ENCODE results near the gene NTRK2. TPM values are rescaled to one million over a fixed set of nuclear protein-coding genes. Genes with fewer than 3 reads are reported as not detected.

Gene NTRK2
- total and polyA plus RNA-seq, 10 of the 15 experiments (the other 5 are each of a cell fraction or from before 2014, with no cell fraction given), result 0.42 to 4.6 (median 0.65) TPM

DNA sequence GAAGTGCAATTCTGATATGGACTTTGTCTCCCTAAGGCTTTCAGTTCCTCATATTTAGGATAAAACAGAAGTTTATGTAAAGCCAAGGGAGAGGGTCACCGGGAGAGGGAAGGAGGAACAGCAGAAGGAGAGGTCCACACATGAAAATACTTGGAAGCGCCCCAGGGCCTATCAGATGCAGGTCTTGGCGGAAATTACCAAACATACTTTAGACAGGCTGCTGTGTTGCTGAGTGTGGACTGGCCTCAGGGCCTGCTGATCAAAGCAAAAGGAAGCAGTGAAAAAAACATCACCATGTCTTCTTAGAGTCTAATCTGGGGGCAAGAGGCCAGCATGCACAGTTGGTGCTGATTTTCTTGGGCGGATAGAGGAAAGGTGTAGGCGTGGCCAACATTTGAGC lies 14.1 kb upstream of the NTRK2 start:
- no peaks in the 10 kb centered on the region for H4K20me1 ChIP-seq (ENCODE audit: control insufficient read depth, insufficient read depth)
- no peaks in the 10 kb centered on the region for H3K79me2 ChIP-seq (ENCODE audit: control insufficient read depth, insufficient read depth, low read length)
- ChIA-PET RAD21 (ENCODE audit: unreplicated experiment) (no interaction called here), POLR2A (no interaction called here), CTCF (no interaction called here), SMC1A (ENCODE audit: uncharacterized antibody, unreplicated experiment) (interaction anchor here (1.0 kb wide), 1 partner anchor 36 kb away, joined by 3 read pairs; no protein-coding TSS in a partner anchor)
- H3K4me1 ChIP-seq (ENCODE audit: control insufficient read depth, insufficient read depth, low read length), result no peaks in the 10 kb centered on the region
- no peak overlapping the region for H3K9ac ChIP-seq (ENCODE audit: control insufficient read depth, insufficient read depth, low read length)
- in situ Hi-C loops (cut with MboI), result no loop called here
- H3K9me3 ChIP-seq (replicated peaks; ENCODE audit: control insufficient read depth, insufficient read depth, low read length), result no peaks in the 10 kb centered on the region
- no peak for FAIRE-seq
- H3K27ac ChIP-seq (ENCODE audit: control insufficient read depth, insufficient read depth), result no peak overlapping the region
- 0 out of 4 replicates have a peak, but pooled peaks cover 0 to 3% of the 10 kb centered on the region in 2 experiments for H3K27me3 ChIP-seq (replicated peaks in 1 of 2; ENCODE audit: control insufficient read depth in 2 of 2, insufficient read depth in 2 of 2, low read length in 1 of 2)
- no peak overlapping the region for H3K4me2 ChIP-seq (ENCODE audit: control insufficient read depth, insufficient read depth)
- no peaks in the 10 kb centered on the region for H3K36me3 ChIP-seq (ENCODE audit: control insufficient read depth in 2 of 2, insufficient read depth in 2 of 2, low read length in 1 of 2)
- no peak for DNase-seq (ENCODE audit: low read depth, low spot score)
- ATAC-seq, result no peak; the same call in 2 of the 3 replicates
- WGBS (ENCODE audit: insufficient coverage, insufficient replicate concordance, low lambda C conversion rate, missing lambda C conversion rate), result 43% methylated on average over 5 of the region's 5 CpGs
- no TSS peak for BruUV-seq (replicated peaks)
- TF ChIP-seq SPI1 (IDR thresholded peaks at IDR 0.05; ENCODE audit: borderline replicate concordance, insufficient read depth, low read depth, low read length) (0 out of 2 replicates have a peak, but pooled peaks have one; percentile 18), POU2F2 (IDR thresholded peaks at IDR 0.05; ENCODE audit: borderline replicate concordance, low read depth, low read length) (no peak)
- TF ChIP-seq, protein P1, sequence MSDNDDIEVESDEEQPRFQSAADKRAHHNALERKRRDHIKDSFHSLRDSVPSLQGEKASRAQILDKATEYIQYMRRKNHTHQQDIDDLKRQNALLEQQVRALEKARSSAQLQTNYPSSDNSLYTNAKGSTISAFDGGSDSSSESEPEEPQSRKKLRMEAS (IDR thresholded peaks at IDR 0.05; ENCODE audit: low read depth, low read length), result no peak
- H2AFZ ChIP-seq (ENCODE audit: control insufficient read depth, low read depth, low read length), result no peak overlapping the region
- intact Hi-C loops (cut with micrococcal nuclease; ENCODE audit: unreplicated experiment), result no loop called here
- H3K4me3 ChIP-seq, result no peak overlapping the region

DNA sequence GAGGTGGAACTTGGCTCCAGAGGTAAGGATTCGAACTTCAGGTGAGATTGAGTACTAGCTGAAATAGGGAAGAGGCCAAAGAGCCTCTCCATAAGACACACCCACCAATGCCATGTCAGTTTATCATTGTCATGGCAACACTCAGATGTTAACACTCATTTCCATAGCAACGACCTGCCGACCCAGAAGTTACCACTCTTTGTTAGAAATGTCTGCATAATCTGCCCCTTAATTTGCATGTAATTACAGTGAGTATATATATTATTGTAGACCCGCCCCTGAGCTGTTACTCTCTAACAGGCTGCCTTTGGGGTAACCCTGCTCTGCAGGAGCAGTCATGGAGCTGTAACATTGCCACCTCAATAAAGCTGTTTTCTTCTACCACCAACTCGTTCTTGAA lies 10.2 kb upstream of the NTRK2 start:
- DNase-seq (ENCODE audit: low read depth, low spot score) (no peak), FAIRE-seq (no peak), ATAC-seq (no peak)
- H3K36me3 ChIP-seq (ENCODE audit: control insufficient read depth in 2 of 2, insufficient read depth in 2 of 2, low read length in 1 of 2), result no peaks in the 10 kb centered on the region
- BruUV-seq (replicated peaks), result no TSS peak
- H3K27me3 ChIP-seq (replicated peaks in 1 of 2; ENCODE audit: control insufficient read depth in 2 of 2, insufficient read depth in 2 of 2, low read length in 1 of 2), result 0 out of 4 replicates have a peak, but pooled peaks cover 0 to 3% of the 10 kb centered on the region in 2 experiments
- no peaks in the 10 kb centered on the region for H4K20me1 ChIP-seq (ENCODE audit: control insufficient read depth, insufficient read depth)
- ChIA-PET POLR2A (no interaction called here), SMC1A (ENCODE audit: uncharacterized antibody, unreplicated experiment) (no interaction called here), RAD21 (ENCODE audit: unreplicated experiment) (no interaction called here), CTCF (no interaction called here)
- H3K4me1 ChIP-seq (ENCODE audit: control insufficient read depth, insufficient read depth, low read length), result no peaks in the 10 kb centered on the region
- intact Hi-C loops (cut with micrococcal nuclease; ENCODE audit: unreplicated experiment), result no loop called here
- no peak overlapping the region for H3K4me3 ChIP-seq
- H3K27ac ChIP-seq (ENCODE audit: control insufficient read depth, insufficient read depth), result no peak overlapping the region
- WGBS (ENCODE audit: insufficient coverage, insufficient replicate concordance, low lambda C conversion rate, missing lambda C conversion rate), result 1% methylated on average over 5 of the region's 5 CpGs
- H2AFZ ChIP-seq (ENCODE audit: control insufficient read depth, low read depth, low read length), result no peak overlapping the region
- no peaks in the 10 kb centered on the region for H3K79me2 ChIP-seq (ENCODE audit: control insufficient read depth, insufficient read depth, low read length)
- in situ Hi-C loops (cut with MboI), result no loop called here
- no peak overlapping the region for H3K9ac ChIP-seq (ENCODE audit: control insufficient read depth, insufficient read depth, low read length)
- H3K4me2 ChIP-seq (ENCODE audit: control insufficient read depth, insufficient read depth), result no peak overlapping the region
- no peaks in the 10 kb centered on the region for H3K9me3 ChIP-seq (replicated peaks; ENCODE audit: control insufficient read depth, insufficient read depth, low read length)
- TF ChIP-seq, protein P2, sequence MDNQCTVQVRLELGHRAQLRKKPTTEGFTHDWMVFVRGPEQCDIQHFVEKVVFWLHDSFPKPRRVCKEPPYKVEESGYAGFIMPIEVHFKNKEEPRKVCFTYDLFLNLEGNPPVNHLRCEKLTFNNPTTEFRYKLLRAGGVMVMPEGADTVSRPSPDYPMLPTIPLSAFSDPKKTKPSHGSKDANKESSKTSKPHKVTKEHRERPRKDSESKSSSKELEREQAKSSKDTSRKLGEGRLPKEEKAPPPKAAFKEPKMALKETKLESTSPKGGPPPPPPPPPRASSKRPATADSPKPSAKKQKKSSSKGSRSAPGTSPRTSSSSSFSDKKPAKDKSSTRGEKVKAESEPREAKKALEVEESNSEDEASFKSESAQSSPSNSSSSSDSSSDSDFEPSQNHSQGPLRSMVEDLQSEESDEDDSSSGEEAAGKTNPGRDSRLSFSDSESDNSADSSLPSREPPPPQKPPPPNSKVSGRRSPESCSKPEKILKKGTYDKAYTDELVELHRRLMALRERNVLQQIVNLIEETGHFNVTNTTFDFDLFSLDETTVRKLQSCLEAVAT (IDR thresholded peaks at IDR 0.05), result no peak
- TF ChIP-seq CBX5 (IDR thresholded peaks at IDR 0.05; ENCODE audit: low read depth), result no peak
- TF ChIP-seq PML (IDR thresholded peaks at IDR 0.05; ENCODE audit: low read length), result no peak
- TF ChIP-seq ZBED1 (IDR thresholded peaks at IDR 0.05; ENCODE audit: borderline replicate concordance), result no peak
- no peak for TF ChIP-seq JUNB (IDR thresholded peaks at IDR 0.05)
- TF ChIP-seq HDAC6 (IDR thresholded peaks at IDR 0.05; ENCODE audit: unreplicated experiment), result no peak
- TF ChIP-seq, protein P3, sequence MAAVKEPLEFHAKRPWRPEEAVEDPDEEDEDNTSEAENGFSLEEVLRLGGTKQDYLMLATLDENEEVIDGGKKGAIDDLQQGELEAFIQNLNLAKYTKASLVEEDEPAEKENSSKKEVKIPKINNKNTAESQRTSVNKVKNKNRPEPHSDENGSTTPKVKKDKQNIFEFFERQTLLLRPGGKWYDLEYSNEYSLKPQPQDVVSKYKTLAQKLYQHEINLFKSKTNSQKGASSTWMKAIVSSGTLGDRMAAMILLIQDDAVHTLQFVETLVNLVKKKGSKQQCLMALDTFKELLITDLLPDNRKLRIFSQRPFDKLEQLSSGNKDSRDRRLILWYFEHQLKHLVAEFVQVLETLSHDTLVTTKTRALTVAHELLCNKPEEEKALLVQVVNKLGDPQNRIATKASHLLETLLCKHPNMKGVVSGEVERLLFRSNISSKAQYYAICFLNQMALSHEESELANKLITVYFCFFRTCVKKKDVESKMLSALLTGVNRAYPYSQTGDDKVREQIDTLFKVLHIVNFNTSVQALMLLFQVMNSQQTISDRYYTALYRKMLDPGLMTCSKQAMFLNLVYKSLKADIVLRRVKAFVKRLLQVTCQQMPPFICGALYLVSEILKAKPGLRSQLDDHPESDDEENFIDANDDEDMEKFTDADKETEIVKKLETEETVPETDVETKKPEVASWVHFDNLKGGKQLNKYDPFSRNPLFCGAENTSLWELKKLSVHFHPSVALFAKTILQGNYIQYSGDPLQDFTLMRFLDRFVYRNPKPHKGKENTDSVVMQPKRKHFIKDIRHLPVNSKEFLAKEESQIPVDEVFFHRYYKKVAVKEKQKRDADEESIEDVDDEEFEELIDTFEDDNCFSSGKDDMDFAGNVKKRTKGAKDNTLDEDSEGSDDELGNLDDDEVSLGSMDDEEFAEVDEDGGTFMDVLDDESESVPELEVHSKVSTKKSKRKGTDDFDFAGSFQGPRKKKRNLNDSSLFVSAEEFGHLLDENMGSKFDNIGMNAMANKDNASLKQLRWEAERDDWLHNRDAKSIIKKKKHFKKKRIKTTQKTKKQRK (IDR thresholded peaks at IDR 0.05; ENCODE audit: low read depth, low read length), result no peak
- no peak for TF ChIP-seq ZZZ3 (IDR thresholded peaks at IDR 0.05; ENCODE audit: control insufficient read depth, insufficient read length, low read depth)
- TF ChIP-seq, protein P4, sequence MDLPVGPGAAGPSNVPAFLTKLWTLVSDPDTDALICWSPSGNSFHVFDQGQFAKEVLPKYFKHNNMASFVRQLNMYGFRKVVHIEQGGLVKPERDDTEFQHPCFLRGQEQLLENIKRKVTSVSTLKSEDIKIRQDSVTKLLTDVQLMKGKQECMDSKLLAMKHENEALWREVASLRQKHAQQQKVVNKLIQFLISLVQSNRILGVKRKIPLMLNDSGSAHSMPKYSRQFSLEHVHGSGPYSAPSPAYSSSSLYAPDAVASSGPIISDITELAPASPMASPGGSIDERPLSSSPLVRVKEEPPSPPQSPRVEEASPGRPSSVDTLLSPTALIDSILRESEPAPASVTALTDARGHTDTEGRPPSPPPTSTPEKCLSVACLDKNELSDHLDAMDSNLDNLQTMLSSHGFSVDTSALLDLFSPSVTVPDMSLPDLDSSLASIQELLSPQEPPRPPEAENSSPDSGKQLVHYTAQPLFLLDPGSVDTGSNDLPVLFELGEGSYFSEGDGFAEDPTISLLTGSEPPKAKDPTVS (IDR thresholded peaks at IDR 0.05; ENCODE audit: low read depth, low read length), result no peak
